Body of pancreas (tissue), 4 donors: ENCODE data around the gene PRR29. TPM values are rescaled to one million over a fixed set of nuclear protein-coding genes. Genes with fewer than 3 reads are reported as not detected.

Experiments
- ATAC-seq: fragments of 150-250 bp; one replicate; pipeline ENCODE4 v1.9.1; 2016
- DNase-seq, 4 donors: peaks; one replicate each; pipeline ENCODE4 v3.0.0-alpha.2; 2019
- H3K27ac ChIP-seq, 4 donors: fragments of 200-600 bp; sonication (generic); 1 replicate in 3 of 4; 2 replicates in 1 of 4; pipeline versions ENCODE4 v1.5.1 to v1.6.1; 2016 to 2019; ENCODE audit warnings: mild to moderate bottlenecking in 1 of 4, mixed read lengths in 1 of 4, moderate library complexity in 1 of 4
- H3K27me3 ChIP-seq, 2 donors: fragments of 200-600 bp; sonication (generic); one replicate each; pipeline ENCODE4 v1.6.0; 2016; ENCODE audit warnings: mild to moderate bottlenecking in 1 of 2
- H3K36me3 ChIP-seq, 2 donors: fragments of 200-600 bp; sonication (generic); replicated peaks in 1 of 2; 2 replicates each; pipeline ENCODE4 v1.5.1; 2016; ENCODE audit warnings: low read depth in 2 of 2; ENCODE audit not compliant: insufficient read depth in 1 of 2
- H3K4me1 ChIP-seq: fragments of 200-600 bp; sonication (generic); one replicate; pipeline ENCODE4 v1.6.0; 2016
- H3K4me3 ChIP-seq, 2 donors: fragments of 200-600 bp; sonication (generic); 1 replicate in 1 of 2; 2 replicates in 1 of 2; pipeline ENCODE4 v1.5.1; 2016 to 2019
- H3K9me3 ChIP-seq, 3 donors: fragments of 200-600 bp; sonication (generic); 1 replicate in 2 of 3; 2 replicates in 1 of 3; pipeline ENCODE4 v1.5.1; 2016
- POLR2A ChIP-seq, 3 donors: fragments of 450-650 bp; IDR thresholded peaks; one replicate each; pipeline ENCODE4 v1.6.1; 2016; ENCODE audit warnings: antibody characterized with exemption in 3 of 3, mild to moderate bottlenecking in 2 of 3
- WGBS, 2 donors: methylation state at CpG; one replicate each; pipeline ENCODE4 v1.1.5; 2017; 5-methylcytosine and 5-hydroxymethylcytosine counted together
- intact Hi-C: fragments of 100-400 bp; cut with DNase I; formaldehyde crosslinking; loops from one replicate; pipeline ENCODE4 v1.15.1; 2023
- total RNA-seq, 2 donors: library from RNA; depleted of rRNA; stranded (reverse); fragments of >200 nt; gene quantifications; one replicate each; pipeline ENCODE4 v1.1.0, GENCODE V29; 2016
- TF ChIP-seq, protein P1 (sequence below), 7 experiments: fragments of 450-650 bp in 4 of 7; fragments of 200-600 bp in 3 of 7; sonication (generic) in 3 of 7; IDR thresholded peaks; one replicate each; pipeline ENCODE4 v1.5.1; 2016 to 2019; ENCODE audit warnings: antibody characterized with exemption in 7 of 7

PRR29 gene
- total RNA-seq, 2 donors from 2014 or later: 0.52 to 1.6 TPM

DNA sequence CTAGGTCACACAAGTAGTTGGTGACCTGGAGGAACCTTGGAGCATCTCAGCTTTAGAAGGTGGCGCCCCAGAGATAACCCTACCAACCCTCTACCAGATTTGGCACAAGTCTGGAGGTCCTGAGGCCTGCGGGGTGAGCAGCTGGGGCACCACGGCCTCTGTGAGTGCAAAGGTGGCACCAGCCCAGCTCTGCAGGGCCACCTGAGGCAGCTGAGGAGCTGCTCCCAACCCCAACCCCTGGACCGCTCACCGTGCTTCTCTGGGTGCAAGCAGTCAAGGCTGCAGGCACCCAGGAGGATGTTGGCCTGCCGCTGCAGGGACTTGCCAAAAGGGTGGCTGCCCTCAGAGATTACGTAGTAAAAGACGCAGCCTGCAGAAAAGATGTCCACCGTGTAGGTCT lies 50.7 kb downstream of the PRR29 start:
- ATAC-seq (no peak), DNase-seq (no peak)
- Histone ChIP-seq H3K4me3 (no peak overlapping the region), H3K27ac (no peak overlapping the region), H3K4me1 (no peaks in the 10 kb centered on the region), H3K27me3 (no peaks in the 10 kb centered on the region), H3K9me3 (no peaks in the 10 kb centered on the region), H3K36me3 (peaks cover 24 to 83% of the 10 kb centered on the region in 2 donors)
- intact Hi-C loops: no loop called here
- 88 to 89% methylated on average over 7 to 9 of the region's 9 CpGs for WGBS, 2 donors
- TF ChIP-seq, protein P1, sequence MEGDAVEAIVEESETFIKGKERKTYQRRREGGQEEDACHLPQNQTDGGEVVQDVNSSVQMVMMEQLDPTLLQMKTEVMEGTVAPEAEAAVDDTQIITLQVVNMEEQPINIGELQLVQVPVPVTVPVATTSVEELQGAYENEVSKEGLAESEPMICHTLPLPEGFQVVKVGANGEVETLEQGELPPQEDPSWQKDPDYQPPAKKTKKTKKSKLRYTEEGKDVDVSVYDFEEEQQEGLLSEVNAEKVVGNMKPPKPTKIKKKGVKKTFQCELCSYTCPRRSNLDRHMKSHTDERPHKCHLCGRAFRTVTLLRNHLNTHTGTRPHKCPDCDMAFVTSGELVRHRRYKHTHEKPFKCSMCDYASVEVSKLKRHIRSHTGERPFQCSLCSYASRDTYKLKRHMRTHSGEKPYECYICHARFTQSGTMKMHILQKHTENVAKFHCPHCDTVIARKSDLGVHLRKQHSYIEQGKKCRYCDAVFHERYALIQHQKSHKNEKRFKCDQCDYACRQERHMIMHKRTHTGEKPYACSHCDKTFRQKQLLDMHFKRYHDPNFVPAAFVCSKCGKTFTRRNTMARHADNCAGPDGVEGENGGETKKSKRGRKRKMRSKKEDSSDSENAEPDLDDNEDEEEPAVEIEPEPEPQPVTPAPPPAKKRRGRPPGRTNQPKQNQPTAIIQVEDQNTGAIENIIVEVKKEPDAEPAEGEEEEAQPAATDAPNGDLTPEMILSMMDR (IDR thresholded peaks at IDR 0.05): no peak
- TF ChIP-seq POLR2A (IDR thresholded peaks at IDR 0.05): no peak

DNA sequence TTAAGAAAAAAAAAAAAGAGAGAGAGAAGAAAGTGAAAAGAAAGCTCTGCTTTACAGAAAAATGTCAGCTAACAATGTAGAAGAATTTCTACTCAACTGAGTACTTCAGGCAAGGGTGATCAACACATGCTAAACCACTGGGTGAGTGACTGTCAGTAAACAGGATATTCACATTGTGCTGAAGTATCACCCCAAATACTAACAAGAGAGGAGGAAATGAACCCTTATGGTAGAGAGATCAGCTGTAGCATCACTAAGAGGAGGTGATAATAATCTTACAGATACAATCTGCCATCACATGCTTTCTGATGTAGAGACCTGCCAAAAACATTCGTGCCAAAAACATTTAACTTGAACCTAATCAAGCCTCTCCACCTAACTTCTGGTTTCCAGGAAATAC lies 53.0 kb downstream of the PRR29 start:
- intact Hi-C loops: no loop called here
- Histone ChIP-seq H3K27ac (no peak overlapping the region), H3K4me3 (no peak overlapping the region), H3K36me3 (peaks cover 22 to 72% of the 10 kb centered on the region in 2 donors), H3K9me3 (no peaks in the 10 kb centered on the region), H3K27me3 (no peaks in the 10 kb centered on the region), H3K4me1 (peaks cover 12% of the 10 kb centered on the region)
- DNase-seq: no peak
- no peak for TF ChIP-seq POLR2A (IDR thresholded peaks at IDR 0.05)
- TF ChIP-seq, protein P1 (IDR thresholded peaks at IDR 0.05): no peak
- WGBS, 2 donors: 53 to 70% methylated on average over 1 of the region's 1 CpG
- no peak for ATAC-seq

DNA sequence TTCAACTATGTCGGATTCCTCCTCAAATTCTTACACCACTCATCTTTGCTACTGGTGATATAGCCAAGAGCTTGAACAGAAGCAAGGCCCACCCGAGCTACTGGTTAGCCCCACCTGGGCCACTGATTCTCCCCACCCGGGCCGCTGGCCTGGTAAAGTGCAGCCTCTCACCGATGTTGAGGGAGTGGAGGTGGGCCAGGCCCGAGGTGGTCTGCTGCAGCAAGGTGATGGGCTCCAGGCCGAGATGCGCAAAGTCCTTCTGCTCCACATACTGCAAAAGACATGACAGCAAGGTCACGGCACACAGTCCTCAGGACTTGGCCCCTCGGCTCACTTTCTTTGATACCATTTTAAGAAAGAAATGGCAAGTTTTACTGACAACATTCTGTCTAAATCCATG lies 55.0 kb downstream of the PRR29 start:
- intact Hi-C loops: no loop called here
- no peak for TF ChIP-seq POLR2A (IDR thresholded peaks at IDR 0.05)
- TF ChIP-seq, protein P1 (IDR thresholded peaks at IDR 0.05): no peak
- H3K27me3 ChIP-seq: no peaks in the 10 kb centered on the region
- H3K36me3 ChIP-seq: peaks cover 16 to 56% of the 10 kb centered on the region in 2 donors
- DNase-seq: no peak
- WGBS, 2 donors: 85 to 93% methylated on average over 10 of the region's 10 CpGs
- ATAC-seq: no peak
- H3K4me1 ChIP-seq: peaks cover 32% of the 10 kb centered on the region
- no peaks in the 10 kb centered on the region for H3K9me3 ChIP-seq
- no peak overlapping the region for H3K27ac ChIP-seq
- no peak overlapping the region for H3K4me3 ChIP-seq

Other genes starting within 250 kb of the PRR29 start
- 10 to 100 TPM; 42.2 to 56.8 TPM for gene CCDC47, start 224.8 kb upstream of the PRR29 start, total RNA-seq
- gene DDX42, start 224.2 kb upstream of the PRR29 start, total RNA-seq: 100 to 1,000 TPM; 114 to 116 TPM
- 10 to 100 TPM; 55.0 to 59.4 TPM for gene PSMC5, start 170.9 kb upstream of the PRR29 start, total RNA-seq
- 10 to 100 TPM; 22.7 to 30.9 TPM for gene FTSJ3, start 170.7 kb upstream of the PRR29 start, total RNA-seq
- gene SMARCD2, start 155.7 kb upstream of the PRR29 start, total RNA-seq: 10 to 100 TPM; 75.8 to 87.9 TPM
- gene CSH2, start 124.7 kb upstream of the PRR29 start, total RNA-seq: not detected
- gene GH2, start 116.4 kb upstream of the PRR29 start, total RNA-seq: not detected
- gene CSH1, start 101.8 kb upstream of the PRR29 start, total RNA-seq: not detected
- gene CSHL1, start 87.1 kb upstream of the PRR29 start, total RNA-seq: not detected
- gene GH1, start 79.5 kb upstream of the PRR29 start, total RNA-seq: not detected
- gene CD79B, start 66.0 kb upstream of the PRR29 start, total RNA-seq: not detected
- gene SCN4A, start 25.4 kb upstream of the PRR29 start, total RNA-seq: 1 to 10 TPM in 1 of 2 donors, under 1 TPM in 1; 0.26 to 1.3 TPM
- gene ICAM2, start 22.3 kb downstream of the PRR29 start, total RNA-seq: 10 to 100 TPM; 16.2 to 16.3 TPM
- 10 to 100 TPM; 63.3 to 77.1 TPM for gene ERN1, start 131.8 kb downstream of the PRR29 start, total RNA-seq